Stimulated activated CD8-positive, alpha-beta memory T cell treated with anti-CD3 and anti-CD28 coated beads, Interleukin-12 subunit alpha, Interleukin-12 subunit beta, amount 100 ng/mL, for 4 hours (primary cell): Measurements from ENCODE around the gene PCDHB10.
"Not testable (repeated sequence)": the region's sequence is repeated elsewhere in the genome, so short reads cannot be mapped to it uniquely, and the experiment has no call there.

Experiments
- DNase-seq: peaks from one replicate; pipeline ENCODE4 v3.0.0-alpha.2; 2020; ENCODE audit warnings: low read depth

PCDHB10 gene

GRCh38 chr5:141192110-141192725, at the start of gene PCDHB10:
Gene PCDHB10 (plus strand): TSS chr5:141192353. CDS start chr5:141192553, 200 bp downstream.
- DNase-seq, result no peak

- no peak for DNase-seq
Observed at GRCh38 chr5:141149812-141150211, 42.3 kb upstream of the PCDHB10 start, which contains the start of gene PCDHB6. Gene PCDHB6 (plus strand): TSS chr5:141150057. CDS start chr5:141150258, 201 bp downstream.

GRCh38 chr5:141150224-141150992, 41.7 kb upstream of the PCDHB10 start:
- no peak for DNase-seq

- no peak for DNase-seq
Observed at GRCh38 chr5:141150993-141151325, 41.2 kb upstream of the PCDHB10 start.

- not testable (repeated sequence) for DNase-seq
Observed at GRCh38 chr5:141151632-141152031, 40.5 kb upstream of the PCDHB10 start.

- DNase-seq, result not testable (repeated sequence)
Observed at GRCh38 chr5:141152096-141152495, 40.1 kb upstream of the PCDHB10 start.

GRCh38 chr5:141155540-141156374, 36.4 kb upstream of the PCDHB10 start:
- DNase-seq, result no peak

GRCh38 chr5:141157356-141157755, 34.8 kb upstream of the PCDHB10 start:
- DNase-seq, result not testable (repeated sequence)

- not testable (repeated sequence) for DNase-seq
Observed at GRCh38 chr5:141157901-141158300, 34.3 kb upstream of the PCDHB10 start.

GRCh38 chr5:141172381-141173204, 19.6 kb upstream of the PCDHB10 start, which contains the start of gene PCDHB7:
Gene PCDHB7 (plus strand): TSS chr5:141172644. CDS start chr5:141172836, 192 bp downstream.
- no peak for DNase-seq

GRCh38 chr5:141174291-141175104, 17.7 kb upstream of the PCDHB10 start:
- not testable (repeated sequence) for DNase-seq

- DNase-seq, result no peak
Observed at GRCh38 chr5:141175933-141176332, 16.2 kb upstream of the PCDHB10 start.

- DNase-seq, result not testable (repeated sequence)
Observed at GRCh38 chr5:141177577-141178191, 14.5 kb upstream of the PCDHB10 start, which contains the start of gene PCDHB8. Gene PCDHB8 (plus strand): TSS chr5:141177790. CDS start chr5:141178035, 245 bp downstream.

- DNase-seq, result not testable (repeated sequence)
Observed at GRCh38 chr5:141179371-141179770, 12.8 kb upstream of the PCDHB10 start.

- DNase-seq, result not testable (repeated sequence)
Observed at GRCh38 chr5:141179876-141180275, 12.3 kb upstream of the PCDHB10 start.

GRCh38 chr5:141180313-141180712, 11.8 kb upstream of the PCDHB10 start:
- no peak for DNase-seq

- no peak for DNase-seq
Observed at GRCh38 chr5:141182248-141182647, 9.9 kb upstream of the PCDHB10 start, which contains the start of gene PCDHB16. Gene PCDHB16 (plus strand): TSS chr5:141182387. CDS start chr5:141182560, 173 bp downstream.

GRCh38 chr5:141184117-141184855, 7.9 kb upstream of the PCDHB10 start:
- not testable (repeated sequence) for DNase-seq

- DNase-seq, result no peak
Observed at GRCh38 chr5:141186897-141187512, 5.1 kb upstream of the PCDHB10 start, which contains the start of gene PCDHB9. Gene PCDHB9 (plus strand): TSS chr5:141187161. CDS start chr5:141187319, 158 bp downstream.
